Astrocyte (in vitro differentiated cells and primary cell): Measurements from ENCODE around the gene NCOA3. TPM values are rescaled to one million over a fixed set of nuclear protein-coding genes. Genes with fewer than 3 reads are reported as not detected.
"Not testable (repeated sequence)": the region's sequence is repeated elsewhere in the genome, so short reads cannot be mapped to it uniquely, and the experiment has no call there.

Source experiments
- DNase-seq: peaks from one replicate; pipeline ENCODE4 v3.0.0-alpha.2; 2010; ENCODE audit warnings: low read depth
- FAIRE-seq: peaks from 2 replicates; lab custom pipeline; 2011; peaks lifted over from hg19 to GRCh38; lab: Jason Lieb, UNC
- H2AFZ ChIP-seq: 2 replicates; pipeline ENCODE4 v1.6.0; 2012; ENCODE audit warnings: low read depth, low read length, inconsistent platforms
- H3K27ac ChIP-seq: 2 replicates; pipeline ENCODE4 v1.5.1; 2011; ENCODE audit warnings: low read depth, low read length, inconsistent platforms
- H3K27me3 ChIP-seq: 2 replicates; pipeline ENCODE4 v1.6.0; 2011; ENCODE audit warnings: low read length, inconsistent platforms; ENCODE audit not compliant: insufficient read depth
- H3K36me3 ChIP-seq: 2 replicates; pipeline ENCODE4 v1.5.1; 2011; ENCODE audit warnings: low read length, inconsistent platforms; ENCODE audit not compliant: insufficient read depth
- H3K4me1 ChIP-seq: 2 replicates; pipeline ENCODE4 v1.5.1; 2011; ENCODE audit warnings: low read length, inconsistent platforms; ENCODE audit not compliant: insufficient read depth
- H3K4me2 ChIP-seq: 2 replicates; pipeline ENCODE4 v1.6.0; 2012; ENCODE audit warnings: low read length, inconsistent platforms
- H3K4me3 ChIP-seq: 2 replicates; pipeline ENCODE4 v1.5.1; 2011; ENCODE audit warnings: low read depth, mild to moderate bottlenecking, low read length, inconsistent platforms; ENCODE audit not compliant: insufficient read depth
- H3K79me2 ChIP-seq: 2 replicates; pipeline ENCODE4 v1.6.0; 2012; ENCODE audit warnings: mild to moderate bottlenecking, low read length, inconsistent platforms; ENCODE audit not compliant: insufficient read depth
- H3K9ac ChIP-seq: 2 replicates; pipeline ENCODE4 v1.6.0; 2012; ENCODE audit warnings: mild to moderate bottlenecking, low read length, inconsistent platforms
- H3K9me3 ChIP-seq: 2 replicates; pipeline ENCODE4 v1.5.1; 2012; ENCODE audit warnings: low read depth, mild to moderate bottlenecking, low read length, inconsistent platforms; ENCODE audit not compliant: insufficient read depth
- H4K20me1 ChIP-seq: 2 replicates; pipeline ENCODE4 v1.6.0; 2012; ENCODE audit warnings: low read length, inconsistent platforms; ENCODE audit not compliant: insufficient read depth
- H3K27ac Mint-ChIP-seq: one replicate; pipeline ENCODE4 v1.8.0; 2021; ENCODE audit warnings: mild to moderate bottlenecking, mixed read lengths; ENCODE audit not compliant: unreplicated experiment
- H3K27me3 Mint-ChIP-seq: one replicate; pipeline ENCODE4 v1.8.0; 2021; ENCODE audit warnings: low read depth, mixed read lengths; ENCODE audit not compliant: unreplicated experiment
- H3K36me3 Mint-ChIP-seq: one replicate; pipeline ENCODE4 v1.8.0; 2021; ENCODE audit warnings: low read depth, mixed read lengths; ENCODE audit not compliant: unreplicated experiment
- H3K4me1 Mint-ChIP-seq: one replicate; pipeline ENCODE4 v1.8.0; 2021; ENCODE audit warnings: low read depth, mixed read lengths; ENCODE audit not compliant: unreplicated experiment
- H3K4me3 Mint-ChIP-seq: one replicate; pipeline ENCODE4 v1.8.0; 2021; ENCODE audit warnings: mild to moderate bottlenecking, moderate library complexity, mixed read lengths; ENCODE audit not compliant: unreplicated experiment
- H3K9me3 Mint-ChIP-seq: one replicate; pipeline ENCODE4 v1.8.0; 2021; ENCODE audit warnings: mild to moderate bottlenecking, mixed read lengths; ENCODE audit not compliant: unreplicated experiment
- CTCF ChIP-seq: IDR thresholded peaks from 2 replicates; pipeline ENCODE4 v1.5.1; 2011; ENCODE audit warnings: low read depth, mild to moderate bottlenecking, inconsistent platforms, low read length, moderate library complexity; ENCODE audit not compliant: insufficient read depth
- EZH2 ChIP-seq: IDR thresholded peaks from 2 replicates; pipeline ENCODE4 v1.6.1; 2012; ENCODE audit warnings: mild to moderate bottlenecking, low read length, inconsistent platforms; ENCODE audit not compliant: insufficient read depth
- total RNA-seq: library from RNA; stranded (reverse); gene quantifications from 2 replicates; pipeline ENCODE4 v1.2.1, GENCODE V29; 2021

Gene NCOA3
- total RNA-seq, 1 donor from 2014 or later: 30.5 TPM

DNA sequence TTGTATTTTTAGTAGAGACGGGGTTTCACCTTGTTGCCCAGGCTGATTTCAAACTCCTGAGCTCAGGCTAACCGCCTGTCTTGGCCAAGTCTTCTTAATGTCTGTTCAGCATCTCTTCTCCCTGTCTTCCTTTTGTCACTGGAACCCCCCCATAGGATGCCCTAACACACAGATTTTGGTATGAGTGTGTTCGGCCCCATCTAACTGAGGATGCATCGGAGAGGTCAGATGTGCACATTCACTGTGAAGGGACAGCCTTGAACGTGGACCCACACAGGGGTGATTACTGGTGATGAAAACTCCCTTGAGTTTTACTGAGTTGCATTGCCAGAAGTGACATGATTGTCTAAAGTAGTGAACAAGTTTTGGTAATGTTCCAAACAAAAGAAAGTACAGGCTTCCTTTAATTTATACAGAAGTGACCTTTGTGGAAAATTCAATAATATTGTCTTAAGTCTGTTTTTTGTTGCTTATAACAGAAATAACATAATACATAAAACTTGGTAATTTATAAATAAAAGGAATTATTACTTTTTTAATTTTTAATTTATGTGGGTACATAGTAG, 40.5 kb upstream of the NCOA3 start:
- H3K4me1 ChIP-seq: peaks cover 10% of the 10 kb centered on the region
- H3K9ac ChIP-seq: no peak overlapping the region
- Mint-ChIP-seq H3K9me3 (peaks cover 2% of the 10 kb centered on the region), H3K4me3 (no peak overlapping the region), H3K27me3 (no peaks in the 10 kb centered on the region), H3K36me3 (no peaks in the 10 kb centered on the region), H3K4me1 (peaks cover 17% of the 10 kb centered on the region), H3K27ac (no peak overlapping the region)
- DNase-seq: no peak
- H3K4me2 ChIP-seq: no peak overlapping the region
- no peak overlapping the region for H3K27ac ChIP-seq
- no peaks in the 10 kb centered on the region for H3K79me2 ChIP-seq
- H3K9me3 ChIP-seq: no peaks in the 10 kb centered on the region
- FAIRE-seq: no peak
- H3K27me3 ChIP-seq: no peaks in the 10 kb centered on the region
- H3K4me3 ChIP-seq: no peak overlapping the region
- no peaks in the 10 kb centered on the region for H3K36me3 ChIP-seq
- no peak overlapping the region for H2AFZ ChIP-seq
- no peak for TF ChIP-seq CTCF
- no peak for TF ChIP-seq EZH2
- no peaks in the 10 kb centered on the region for H4K20me1 ChIP-seq

DNA sequence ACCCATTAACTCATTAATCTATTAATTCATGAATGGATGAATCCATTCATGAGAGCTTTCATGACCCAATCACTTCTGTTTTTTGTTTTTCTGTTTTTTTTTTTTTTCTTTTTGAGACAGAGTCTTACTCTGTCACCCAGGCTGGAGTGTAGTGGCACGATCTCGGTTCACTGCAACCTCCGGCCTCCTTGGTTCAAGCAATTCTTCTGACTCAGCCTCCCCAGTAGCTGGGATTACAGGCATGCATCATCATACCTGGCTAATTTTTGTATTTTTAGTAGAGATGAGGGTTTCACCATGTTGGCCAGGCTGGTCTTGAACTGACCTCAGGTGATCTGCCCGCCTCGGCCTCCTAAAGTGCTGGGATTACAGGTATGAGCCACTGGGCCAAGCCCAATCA, 39.8 kb upstream of the NCOA3 start:
- peaks cover 17% of the 10 kb centered on the region for H3K4me1 Mint-ChIP-seq
- not testable (repeated sequence) for H3K4me3 ChIP-seq, H3K36me3 ChIP-seq, H3K27ac ChIP-seq, DNase-seq, H3K79me2 ChIP-seq, H3K9ac ChIP-seq, H2AFZ ChIP-seq, H4K20me1 ChIP-seq, H3K4me2 ChIP-seq, H3K9me3 ChIP-seq, H3K4me3 Mint-ChIP-seq, H3K27ac Mint-ChIP-seq, H3K27me3 Mint-ChIP-seq, H3K36me3 Mint-ChIP-seq, FAIRE-seq, H3K27me3 ChIP-seq, H3K9me3 Mint-ChIP-seq
- peaks cover 10% of the 10 kb centered on the region for H3K4me1 ChIP-seq

GRCh38 chr20:47464380-47465101, 37.1 kb upstream of the NCOA3 start:
- peak; percentile 92 for DNase-seq
- H3K27ac ChIP-seq: peak overlapping the region; percentile 6

More at GRCh38 chr20:47464380-47465101, 37.1 kb upstream of the NCOA3 start:
- Mint-ChIP-seq H3K9me3 (no peaks in the 10 kb centered on the region), H3K36me3 (no peaks in the 10 kb centered on the region), H3K27ac (no peak overlapping the region), H3K4me3 (no peak overlapping the region), H3K27me3 (no peaks in the 10 kb centered on the region), H3K4me1 (peaks cover 13% of the 10 kb centered on the region)
- FAIRE-seq: peak; percentile 80
- H3K4me1 ChIP-seq: peaks cover 10% of the 10 kb centered on the region
- H3K9ac ChIP-seq: no peak overlapping the region
- H3K27me3 ChIP-seq: no peaks in the 10 kb centered on the region
- no peak for TF ChIP-seq EZH2
- peak; percentile 48 for TF ChIP-seq CTCF
- H4K20me1 ChIP-seq: no peaks in the 10 kb centered on the region
- H2AFZ ChIP-seq: no peak overlapping the region
- H3K4me2 ChIP-seq: peak overlapping the region; percentile 46
- H3K79me2 ChIP-seq: no peaks in the 10 kb centered on the region
- H3K4me3 ChIP-seq: no peak overlapping the region
- H3K9me3 ChIP-seq: no peaks in the 10 kb centered on the region
- no peaks in the 10 kb centered on the region for H3K36me3 ChIP-seq
